Endothelial cell of hepatic sinusoid (primary cell): ENCODE measurements around the gene TBL1XR1.
"Not testable (repeated sequence)": the region's sequence is repeated elsewhere in the genome, so short reads cannot be mapped to it uniquely, and the experiment has no call there.

Experiments
- in situ Hi-C: cut with HindIII; loops from 2 replicates; pipeline ENCODE4 v1.10.0; 2017; ENCODE audit warnings: low sequenced_read_pairs

Gene TBL1XR1

GRCh38 chr3:177147790-177148189, 49.5 kb downstream of the TBL1XR1 start:
- in situ Hi-C loops: no loop called here

DNA sequence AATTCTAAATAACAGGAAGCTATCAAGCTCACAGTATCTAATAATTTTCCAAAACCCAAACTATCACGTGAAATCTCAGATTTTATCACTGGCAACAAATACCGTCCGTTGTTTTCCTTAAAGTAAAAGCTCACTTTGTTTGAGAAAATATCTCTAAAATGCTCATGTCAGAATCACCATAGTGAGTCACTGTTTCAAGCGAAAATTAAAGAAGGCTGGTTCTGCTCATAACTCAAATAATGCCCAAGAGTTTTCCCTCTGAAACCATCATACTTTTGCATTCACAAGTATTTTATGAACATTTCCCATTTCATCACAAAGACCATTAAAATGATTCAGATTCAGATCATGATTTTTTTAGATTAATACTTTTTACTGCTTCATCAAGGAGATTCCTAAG, 50.6 kb downstream of the TBL1XR1 start:
- in situ Hi-C loops: no loop called here

GRCh38 chr3:177145954-177146353, 51.3 kb downstream of the TBL1XR1 start:
- in situ Hi-C loops: no loop called here

DNA sequence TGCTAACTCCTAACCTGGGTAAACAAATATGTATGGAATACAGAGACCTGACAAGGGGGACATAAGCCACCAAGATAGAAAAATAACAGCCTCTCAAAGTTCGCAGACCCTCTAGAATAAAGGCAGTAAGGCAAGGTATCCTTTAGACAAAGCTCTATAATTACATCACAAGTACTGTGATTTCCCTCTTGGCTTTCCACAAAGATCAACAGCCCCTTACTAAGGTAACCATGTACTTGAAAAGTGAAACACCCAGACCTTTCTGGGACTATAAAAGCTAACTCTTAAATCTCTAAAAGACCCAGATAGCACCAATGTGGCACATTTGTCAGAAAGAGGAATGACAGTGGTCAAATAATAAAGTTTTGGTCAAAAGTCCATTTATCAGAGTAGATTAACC, 51.9 kb downstream of the TBL1XR1 start:
- in situ Hi-C loops: no loop called here

GRCh38 chr3:177144922-177145321, 52.4 kb downstream of the TBL1XR1 start:
- in situ Hi-C loops: no loop called here

GRCh38 chr3:177141899-177142646, 55.2 kb downstream of the TBL1XR1 start:
- in situ Hi-C loops: no loop called here

DNA sequence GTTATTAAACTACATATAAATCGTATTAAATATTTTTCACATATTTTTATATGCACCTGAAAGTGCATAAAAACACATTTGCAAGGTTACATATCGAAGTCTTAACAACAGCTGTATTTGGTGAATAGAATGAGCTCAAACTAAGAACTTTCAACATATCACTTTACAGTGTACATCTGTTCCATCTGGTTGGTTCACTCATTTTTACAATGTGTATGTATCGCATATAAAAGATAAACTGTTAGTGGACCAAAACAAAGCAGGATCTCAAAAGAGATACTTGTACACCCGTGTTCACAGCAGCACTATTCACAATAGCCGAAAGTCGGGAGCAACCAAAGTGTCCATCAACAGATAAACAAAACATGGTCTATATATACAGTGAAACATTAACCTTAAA, 55.8 kb downstream of the TBL1XR1 start:
- in situ Hi-C loops: no loop called here

- in situ Hi-C loops: not testable (repeated sequence)
Observed at GRCh38 chr3:177139220-177139619, 58.1 kb downstream of the TBL1XR1 start.

DNA sequence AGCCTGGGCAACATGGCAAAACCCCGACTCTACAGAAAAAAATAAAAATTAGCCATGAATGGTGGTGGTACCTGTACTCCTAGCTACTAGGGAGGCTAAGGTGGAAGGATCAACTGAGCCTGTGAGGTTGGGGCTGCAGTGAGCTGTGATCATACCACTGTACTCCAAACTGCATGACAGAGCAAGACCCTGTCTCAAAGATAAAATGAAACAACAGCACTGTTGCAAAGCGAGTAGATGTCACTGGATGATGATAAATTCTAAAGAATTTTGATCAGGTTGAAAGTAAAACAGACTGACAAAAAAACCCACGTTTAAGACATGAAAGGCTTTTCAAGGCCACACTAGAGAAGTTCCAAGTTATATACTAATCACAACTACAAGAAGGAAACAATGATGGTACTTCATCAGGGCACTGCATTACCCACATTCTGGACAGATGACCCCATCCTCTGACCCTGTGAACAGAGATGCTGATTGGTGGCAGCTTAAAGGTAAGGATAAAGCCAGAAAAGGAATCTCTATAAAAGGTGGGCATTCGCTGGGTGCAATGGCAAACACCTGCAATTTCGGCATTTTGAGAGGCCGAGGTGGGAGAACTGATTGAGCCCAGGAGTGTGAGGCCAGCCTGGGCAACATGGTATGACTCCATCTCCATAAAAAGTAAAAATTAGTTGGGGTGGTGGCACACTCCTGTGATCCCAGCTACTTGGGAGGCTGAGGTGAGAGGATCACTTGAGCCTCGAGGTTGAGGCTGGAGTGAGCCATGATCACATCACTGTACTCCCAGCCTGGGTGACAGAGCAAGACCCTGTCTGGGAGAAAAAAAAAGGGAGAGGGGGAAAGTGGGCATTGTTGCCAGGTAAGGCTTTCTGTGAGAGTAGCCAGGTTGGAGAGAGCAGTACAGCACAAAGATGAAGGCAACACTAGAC, 59.2 kb downstream of the TBL1XR1 start:
- in situ Hi-C loops: no loop called here

GRCh38 chr3:177136741-177137140, 60.5 kb downstream of the TBL1XR1 start:
- in situ Hi-C loops: no loop called here

DNA sequence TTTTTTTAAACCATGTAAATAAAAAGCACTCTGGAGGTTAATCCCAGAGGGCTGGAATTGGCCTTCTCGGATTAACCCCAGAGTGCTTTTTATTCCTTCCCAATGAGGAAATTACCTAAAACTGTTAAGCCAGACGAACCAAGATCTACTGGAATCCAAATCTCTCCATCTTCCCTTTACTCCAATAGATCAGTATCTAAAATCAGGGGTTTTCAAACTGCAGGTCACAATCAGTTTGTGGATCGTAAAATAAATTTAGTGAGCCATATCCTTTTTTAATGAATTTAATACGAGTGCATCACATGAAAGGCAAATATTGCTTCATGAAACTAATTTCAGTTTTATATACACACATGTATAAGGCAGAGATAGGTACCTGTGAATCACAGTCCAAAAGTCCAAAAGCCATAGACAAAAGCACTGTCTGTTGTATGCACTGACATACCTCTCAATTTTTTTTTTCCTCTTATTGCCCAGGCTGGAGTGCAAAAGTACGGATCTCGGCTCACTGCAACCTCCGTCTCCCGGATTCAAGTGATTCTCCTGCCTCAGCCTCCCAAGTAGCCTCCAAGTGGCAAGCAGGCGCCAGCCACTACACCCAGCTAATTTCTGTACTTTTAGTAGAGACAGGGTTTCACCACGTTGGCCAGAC, 61.3 kb downstream of the TBL1XR1 start:
- in situ Hi-C loops: no loop called here

DNA sequence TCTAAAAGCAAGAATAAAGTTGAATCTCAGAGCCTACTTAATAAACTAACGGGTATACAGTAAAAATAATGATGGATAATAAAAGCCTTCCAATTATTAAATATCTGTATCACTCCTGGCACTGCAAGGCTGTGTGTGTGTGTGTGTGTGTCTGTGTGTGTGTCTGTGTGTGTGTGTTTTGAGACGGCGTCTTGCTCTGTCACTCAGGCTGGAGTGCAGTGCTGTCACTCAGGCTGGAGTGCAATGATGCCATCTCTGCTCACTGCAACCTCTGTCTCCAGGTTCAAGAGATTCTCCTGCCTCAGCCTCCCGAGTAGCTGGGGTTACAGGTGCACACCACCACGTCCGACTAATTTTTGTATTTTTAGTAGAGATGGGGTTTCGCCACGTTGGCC, 62.5 kb downstream of the TBL1XR1 start:
- in situ Hi-C loops: no loop called here

DNA sequence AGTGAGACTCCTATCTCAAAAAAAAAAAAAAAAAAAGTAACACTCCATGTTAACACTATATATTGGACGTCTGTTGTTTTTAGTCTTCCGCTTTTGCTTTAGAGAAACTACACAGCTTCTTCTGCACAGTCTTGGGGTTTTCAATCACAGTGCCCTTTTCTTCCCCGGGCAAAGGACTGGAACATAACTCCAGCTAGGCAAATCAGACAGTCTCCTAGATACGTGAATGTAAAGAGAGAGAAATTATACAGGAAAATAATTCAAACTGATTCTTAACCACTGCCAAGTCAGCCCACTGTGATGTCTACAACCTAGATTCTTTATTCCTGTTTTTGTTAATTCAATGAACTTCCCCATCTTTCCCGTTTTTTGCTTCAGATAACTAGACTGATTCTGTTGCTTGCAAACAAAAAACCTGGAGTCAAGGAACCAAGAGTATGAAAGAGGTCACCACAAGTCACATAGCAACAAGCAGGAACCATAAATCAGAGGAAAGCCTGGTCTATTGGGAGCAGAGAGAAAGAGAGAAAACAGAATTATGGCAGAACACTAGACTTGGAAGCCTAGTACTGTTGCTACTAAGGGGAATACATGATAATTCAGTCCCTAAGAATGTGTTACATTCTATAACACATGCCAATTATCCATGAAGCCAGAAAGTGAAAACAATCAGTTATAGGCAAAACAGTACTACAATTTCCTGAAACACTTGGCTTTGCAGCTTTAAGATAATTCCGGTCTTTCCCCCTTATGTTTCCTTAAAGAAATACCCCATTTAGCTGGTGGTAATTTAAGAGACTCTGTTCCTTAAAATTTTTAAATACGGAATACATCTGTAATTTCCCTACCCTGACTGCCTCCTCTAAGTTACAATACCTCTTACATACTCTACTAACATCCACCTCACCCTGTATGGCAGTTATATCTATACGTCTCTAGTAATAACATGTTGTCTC, 63.1 kb downstream of the TBL1XR1 start:
- in situ Hi-C loops: no loop called here

- in situ Hi-C loops: no loop called here
Observed at GRCh38 chr3:177131927-177132636, 65.2 kb downstream of the TBL1XR1 start.

DNA sequence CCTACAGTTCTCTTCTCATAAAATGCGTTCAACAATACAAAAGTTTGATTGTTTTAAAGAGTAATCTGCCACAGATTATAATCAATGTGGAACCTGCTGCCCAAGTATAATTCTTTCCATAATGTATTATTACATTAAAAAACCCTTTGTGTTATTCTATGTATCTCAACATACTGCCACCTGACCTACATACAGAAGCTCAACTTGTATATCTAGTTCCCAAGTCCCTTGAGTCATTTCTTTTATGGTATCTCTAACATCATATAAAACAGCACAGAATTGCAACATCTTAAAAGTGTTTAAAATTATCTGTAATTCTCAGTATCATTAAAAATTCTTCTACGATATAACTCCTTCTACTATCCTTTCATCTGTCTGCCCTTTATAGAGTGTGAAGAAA, 70.3 kb downstream of the TBL1XR1 start:
- in situ Hi-C loops: no loop called here

DNA sequence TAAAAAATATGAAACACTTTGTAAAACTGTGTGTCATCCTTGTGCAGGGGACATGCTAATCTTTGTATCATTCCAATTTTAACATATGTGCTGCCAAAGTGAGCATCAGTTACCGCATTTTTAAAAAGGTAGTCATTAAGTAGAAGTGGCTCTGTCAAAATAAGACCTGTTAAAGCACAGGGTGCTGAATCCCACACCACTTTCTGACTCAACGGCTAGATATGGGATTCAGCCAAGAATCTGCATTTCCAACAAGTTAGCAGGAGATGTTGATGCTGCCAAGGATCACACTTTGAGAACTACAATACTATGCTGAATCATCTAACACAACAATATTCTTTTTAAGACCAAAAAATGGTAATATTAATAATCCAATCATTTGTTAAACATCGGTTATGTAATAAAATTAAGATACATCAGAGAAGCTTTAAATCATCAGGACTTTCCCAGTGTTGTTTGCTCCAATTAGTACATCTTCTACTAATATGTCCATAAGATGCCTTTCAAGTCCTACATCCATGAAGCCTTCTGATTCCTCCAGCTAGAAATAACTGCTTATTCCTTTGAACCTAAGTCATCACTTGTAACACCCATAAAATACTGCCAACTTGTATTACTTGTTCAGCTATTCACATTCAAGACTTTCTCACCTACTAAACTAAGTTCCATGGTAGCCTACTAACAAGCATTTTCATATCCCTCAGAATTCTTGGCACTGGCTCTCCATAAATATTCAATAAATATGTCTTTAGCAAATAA, 71.1 kb downstream of the TBL1XR1 start:
- in situ Hi-C loops: no loop called here

DNA sequence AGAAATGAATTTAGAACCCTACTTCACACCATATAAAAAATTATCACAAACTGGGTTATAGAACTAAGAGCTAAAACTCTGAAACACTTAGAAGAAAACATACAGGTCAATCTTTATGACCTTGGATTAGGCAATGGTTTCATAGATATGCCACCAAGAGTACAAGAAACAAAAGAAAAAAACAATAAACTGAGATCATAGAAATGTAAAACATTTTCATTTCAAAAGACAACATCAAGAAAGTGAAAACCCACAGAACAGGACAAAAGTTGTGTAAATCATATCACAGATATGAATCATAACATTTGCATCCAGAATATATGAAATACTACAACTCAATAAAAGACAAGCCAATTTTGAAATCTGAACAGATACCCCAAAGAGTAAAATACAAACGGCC, 72.4 kb downstream of the TBL1XR1 start:
- in situ Hi-C loops: no loop called here

GRCh38 chr3:177123822-177124221, 73.5 kb downstream of the TBL1XR1 start:
- in situ Hi-C loops: no loop called here

DNA sequence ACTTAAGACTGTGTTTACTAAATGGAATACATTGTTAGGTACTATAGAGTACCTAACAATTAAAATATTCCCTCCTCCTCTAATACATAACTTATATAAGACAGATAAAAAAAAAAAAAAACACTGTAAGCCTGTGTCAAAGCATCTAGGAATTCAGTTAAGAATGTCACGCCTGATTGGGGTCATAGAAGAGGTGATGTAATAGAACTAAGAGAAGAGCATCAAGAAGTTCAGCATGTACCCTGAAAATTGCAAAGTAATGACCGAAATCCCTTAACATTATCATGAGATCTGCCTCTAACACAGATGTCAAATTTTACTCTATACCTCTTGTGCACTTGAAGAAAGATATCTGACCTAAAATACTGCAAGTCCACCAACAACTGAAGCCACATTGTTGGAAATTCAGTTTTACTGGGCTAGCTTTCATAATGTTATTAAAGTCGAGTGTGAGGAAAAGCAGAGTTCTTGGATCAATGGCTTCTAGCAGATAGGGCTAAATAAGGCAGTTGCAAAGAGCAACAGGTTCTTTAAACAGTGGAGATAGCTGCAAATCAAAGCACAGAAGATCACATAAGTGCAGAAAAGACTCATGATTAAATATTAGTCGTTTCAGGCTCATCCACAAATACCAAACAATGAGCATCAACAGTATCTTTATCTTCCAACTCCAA, 75.0 kb downstream of the TBL1XR1 start:
- in situ Hi-C loops: no loop called here
